ENCODE results near the gene RIPOR3. TPM values are rescaled to one million over a fixed set of nuclear protein-coding genes. Genes with fewer than 3 reads are reported as not detected.
"Not testable (repeated sequence)": the region's sequence is repeated elsewhere in the genome, so short reads cannot be mapped to it uniquely, and the experiment has no call there.

Gene RIPOR3
- total RNA-seq, 2 experiments from 2014 or later, result not detected

DNA sequence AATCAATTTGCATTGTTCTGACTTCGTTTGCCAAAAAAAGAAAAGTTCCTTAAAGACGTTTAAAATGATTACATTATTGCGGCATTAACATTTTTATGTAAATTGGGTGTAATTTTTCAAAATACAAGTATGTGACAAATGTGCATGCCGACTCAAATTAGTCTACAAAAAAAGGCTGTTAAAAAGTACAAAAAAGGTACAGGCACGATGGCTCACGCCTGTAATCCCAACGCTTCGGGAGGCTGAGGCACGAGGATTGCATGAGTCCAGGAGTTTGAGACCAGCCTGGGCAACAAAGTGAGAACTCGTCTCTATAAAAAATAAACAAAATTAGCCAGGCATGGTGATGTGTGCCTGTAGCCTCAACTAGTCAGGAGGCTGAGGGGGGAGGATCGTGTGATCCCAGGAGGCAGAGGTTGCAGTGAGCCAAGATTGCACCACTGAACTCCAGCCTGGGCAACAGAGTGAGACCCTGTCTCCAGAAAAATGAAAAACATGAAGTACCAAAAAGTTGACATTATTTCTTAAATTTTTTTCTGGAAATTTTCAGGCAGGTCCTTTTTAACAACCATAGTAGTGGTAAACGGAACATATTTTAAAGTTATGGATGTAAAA, 91.0 kb downstream of the RIPOR3 start:
- no peak overlapping the region for H3K27ac Mint-ChIP-seq
- CTCF ChIA-PET, result no interaction called here
- ATAC-seq (no peak), DNase-seq (no peak)
- H3K4me1 Mint-ChIP-seq (ENCODE audit: low read depth), result peaks cover 8% of the 10 kb centered on the region
- H3K9me3 Mint-ChIP-seq (ENCODE audit: insufficient read depth), result no peaks in the 10 kb centered on the region
- no peaks in the 10 kb centered on the region for H3K36me3 Mint-ChIP-seq (ENCODE audit: low read depth)
- H3K4me3 Mint-ChIP-seq, result no peak overlapping the region
- POLR2A ChIA-PET, result no interaction called here
- peaks cover 4% of the 10 kb centered on the region for H3K27me3 Mint-ChIP-seq (ENCODE audit: low read depth)

DNA sequence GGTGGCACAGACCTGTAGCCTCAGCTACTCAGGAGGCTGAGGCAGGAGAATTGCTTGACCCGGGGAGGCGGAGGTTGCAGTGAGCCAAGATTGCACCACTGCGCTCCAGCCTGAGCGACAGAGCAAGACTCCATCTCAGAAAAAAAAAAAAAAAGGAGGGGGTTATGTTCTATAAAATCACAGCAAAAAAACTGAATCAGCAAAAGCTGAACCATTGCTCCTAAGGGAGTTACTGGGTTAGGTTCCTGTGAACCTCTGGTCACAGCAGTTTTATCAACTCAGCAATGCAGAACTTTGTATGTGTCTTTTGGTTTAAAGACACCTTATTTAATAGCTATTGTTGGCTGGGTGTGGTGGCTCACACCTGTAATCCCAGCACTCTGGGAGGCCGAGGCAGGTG, 92.6 kb downstream of the RIPOR3 start:
- H3K27ac Mint-ChIP-seq; H3K9me3 Mint-ChIP-seq (ENCODE audit: insufficient read depth); ATAC-seq; DNase-seq; POLR2A ChIA-PET; H3K4me3 Mint-ChIP-seq; H3K36me3 Mint-ChIP-seq (ENCODE audit: low read depth); H3K27me3 Mint-ChIP-seq (ENCODE audit: low read depth); H3K4me1 Mint-ChIP-seq (ENCODE audit: low read depth): not testable (repeated sequence)
- CTCF ChIA-PET, result interaction anchor here (0.7 to 1.2 kb wide), 4 partner anchors 10 to 635 kb away, joined by 3 to 4 read pairs (median 4); no protein-coding TSS in a partner anchor

DNA sequence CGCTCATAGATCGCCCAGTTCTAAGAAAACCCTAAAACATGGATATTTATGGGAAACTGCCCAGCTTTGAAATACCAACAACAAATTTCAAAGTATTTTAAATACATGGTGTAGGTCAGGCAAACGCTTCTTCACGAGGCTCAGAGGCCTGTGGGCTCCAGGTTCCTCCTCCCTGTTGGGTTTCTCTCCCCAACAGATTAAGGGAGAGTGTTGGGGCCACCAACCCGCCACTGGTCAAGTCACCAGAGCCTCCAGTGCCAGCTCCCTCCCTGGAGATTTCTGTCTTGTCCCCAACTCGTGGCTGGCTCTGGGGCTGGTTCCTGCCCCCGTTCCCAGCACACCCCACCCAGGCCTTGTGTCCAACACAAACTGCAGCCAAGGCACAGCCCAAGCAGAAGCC, 93.3 kb downstream of the RIPOR3 start:
- ChIA-PET CTCF (interaction anchor here (1.8 kb wide), 1 partner anchor 10 kb away, joined by 9 read pairs; no protein-coding TSS in a partner anchor), POLR2A (no interaction called here)
- DNase-seq (no peak), ATAC-seq (no peak)
- Mint-ChIP-seq H3K27me3 (ENCODE audit: low read depth) (peaks cover 4% of the 10 kb centered on the region), H3K27ac (no peak overlapping the region), H3K36me3 (ENCODE audit: low read depth) (no peaks in the 10 kb centered on the region), H3K9me3 (ENCODE audit: insufficient read depth) (no peaks in the 10 kb centered on the region), H3K4me1 (ENCODE audit: low read depth) (peaks cover 8% of the 10 kb centered on the region), H3K4me3 (no peak overlapping the region)

DNA sequence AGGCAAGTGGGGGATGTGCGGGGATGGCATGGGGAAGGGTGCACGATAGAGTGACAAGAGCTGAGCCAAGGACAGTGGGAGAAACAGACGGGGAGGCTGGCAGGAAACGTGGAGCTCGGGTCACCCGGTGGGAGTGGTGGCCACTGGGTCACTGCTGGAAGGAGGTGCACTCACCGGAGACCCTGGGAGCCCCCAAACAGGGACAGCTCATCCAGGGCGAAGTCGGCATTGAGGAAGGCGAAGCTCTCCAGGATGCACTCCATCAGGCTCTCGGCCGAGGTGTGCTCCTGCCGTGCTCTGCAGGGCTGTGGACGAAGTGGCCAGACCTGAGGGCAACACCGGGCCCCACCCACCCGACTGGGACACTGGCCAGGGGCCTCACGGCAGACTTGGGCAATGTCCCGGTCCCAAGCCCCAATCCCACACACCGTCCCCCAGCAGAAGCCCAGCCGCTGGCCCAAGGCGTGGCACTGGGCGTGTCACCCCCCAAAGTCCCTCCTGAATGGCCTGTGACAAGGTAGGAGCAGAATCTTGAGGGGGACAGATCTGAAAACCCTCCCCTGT, 93.9 kb downstream of the RIPOR3 start:
- ChIA-PET CTCF (interaction anchor here (1.8 kb wide), 1 partner anchor 9 kb away, joined by 9 read pairs; no protein-coding TSS in a partner anchor), POLR2A (no interaction called here)
- DNase-seq (no peak), ATAC-seq (no peak)
- Mint-ChIP-seq H3K9me3 (ENCODE audit: insufficient read depth) (no peaks in the 10 kb centered on the region), H3K27me3 (ENCODE audit: low read depth) (peaks cover 4% of the 10 kb centered on the region), H3K36me3 (ENCODE audit: low read depth) (no peaks in the 10 kb centered on the region), H3K4me3 (no peak overlapping the region), H3K27ac (no peak overlapping the region), H3K4me1 (ENCODE audit: low read depth) (peaks cover 4% of the 10 kb centered on the region)

DNA sequence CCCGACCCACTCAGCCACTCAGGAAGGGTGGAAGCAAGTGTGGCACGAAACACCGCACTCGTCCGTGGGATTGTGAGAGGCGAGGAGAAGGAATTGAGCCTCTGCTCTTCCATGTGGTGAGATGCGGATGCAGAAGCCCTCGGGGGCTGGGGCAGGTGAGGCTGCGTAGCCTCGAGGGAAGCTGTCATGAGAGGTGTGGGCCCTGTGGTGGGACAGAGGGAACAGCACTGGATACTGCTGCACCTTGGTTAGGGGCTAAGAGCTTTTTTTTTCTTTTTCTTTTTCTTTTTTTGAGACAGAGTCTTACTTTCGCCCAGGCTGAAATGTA, 94.7 kb downstream of the RIPOR3 start:
- peaks cover 4% of the 10 kb centered on the region for H3K27me3 Mint-ChIP-seq (ENCODE audit: low read depth)
- H3K36me3 Mint-ChIP-seq (ENCODE audit: low read depth), result no peaks in the 10 kb centered on the region
- DNase-seq, result no peak
- H3K27ac Mint-ChIP-seq, result no peak overlapping the region
- no peaks in the 10 kb centered on the region for H3K9me3 Mint-ChIP-seq (ENCODE audit: insufficient read depth)
- no peak overlapping the region for H3K4me3 Mint-ChIP-seq
- H3K4me1 Mint-ChIP-seq (ENCODE audit: low read depth), result peaks cover 2% of the 10 kb centered on the region
- CTCF ChIA-PET, result interaction anchor here (1.8 kb wide), 1 partner anchor 8 kb away, joined by 9 read pairs; no protein-coding TSS in a partner anchor
- POLR2A ChIA-PET, result no interaction called here
- no peak for ATAC-seq

DNA sequence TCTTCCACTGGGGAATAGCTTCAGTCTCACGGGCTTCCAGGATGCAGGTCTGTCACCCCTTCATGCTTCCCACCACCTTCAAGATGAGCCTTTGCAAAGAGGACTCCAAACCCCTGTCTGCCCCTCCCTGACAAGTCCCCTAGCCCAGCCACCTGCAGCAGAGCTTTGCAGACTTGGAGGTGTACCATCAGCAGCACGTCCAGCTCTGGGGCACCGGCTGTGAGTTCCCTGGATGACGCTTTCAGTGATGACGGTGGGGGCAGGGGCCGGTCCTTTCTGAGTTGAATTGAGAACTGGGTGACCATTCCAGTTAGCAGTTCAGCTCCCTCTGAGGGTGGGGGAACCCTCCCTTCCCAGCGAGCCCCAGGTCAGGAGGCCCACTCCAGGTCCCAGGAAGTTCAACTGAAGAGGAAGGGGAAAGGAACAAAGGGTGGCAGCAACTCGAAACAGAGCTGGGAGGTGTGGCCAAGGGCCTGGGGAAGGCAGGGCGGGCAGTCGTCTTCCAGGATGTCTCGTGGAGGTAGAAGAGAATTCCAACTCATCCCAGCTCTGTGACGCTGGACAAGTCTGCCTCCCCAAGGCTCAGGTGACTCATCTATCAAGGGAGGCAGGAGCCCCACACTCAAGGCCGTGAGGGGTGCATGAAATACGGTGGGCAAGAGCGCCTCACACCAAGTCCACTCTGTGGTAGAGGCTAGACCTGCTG, 95.2 kb downstream of the RIPOR3 start:
- ATAC-seq (no peak), DNase-seq (no peak)
- Mint-ChIP-seq H3K4me3 (no peak overlapping the region), H3K27ac (no peak overlapping the region), H3K9me3 (ENCODE audit: insufficient read depth) (no peaks in the 10 kb centered on the region), H3K4me1 (ENCODE audit: low read depth) (no peaks in the 10 kb centered on the region), H3K36me3 (ENCODE audit: low read depth) (no peaks in the 10 kb centered on the region), H3K27me3 (ENCODE audit: low read depth) (peaks cover 4% of the 10 kb centered on the region)
- CTCF ChIA-PET, result no interaction called here
- POLR2A ChIA-PET, result no interaction called here

DNA sequence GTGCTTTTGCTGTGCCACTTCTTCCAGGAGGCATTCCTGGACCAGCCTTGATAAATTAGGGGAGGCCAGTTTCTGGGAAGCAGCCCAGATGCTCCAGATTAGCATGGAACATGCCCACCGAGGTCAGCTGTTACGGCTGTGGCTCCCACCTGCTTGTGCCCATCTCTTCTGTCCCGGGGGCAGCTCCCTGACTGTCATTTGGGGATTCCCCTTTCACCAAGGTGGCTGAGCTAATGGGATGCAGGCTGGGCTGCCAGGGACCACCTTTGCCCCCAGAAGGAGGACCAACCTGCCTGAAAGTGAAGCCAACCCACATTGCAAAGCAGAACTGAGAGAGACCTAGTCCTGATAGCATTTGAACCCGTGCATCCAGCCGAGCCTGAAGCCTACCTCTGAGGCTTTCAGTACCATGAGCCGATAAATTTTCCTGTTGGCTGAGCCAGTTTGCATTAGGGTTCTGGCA, 95.9 kb downstream of the RIPOR3 start:
- ATAC-seq, result no peak
- DNase-seq, result no peak
- H3K9me3 Mint-ChIP-seq (ENCODE audit: insufficient read depth), result no peaks in the 10 kb centered on the region
- ChIA-PET CTCF (no interaction called here), POLR2A (no interaction called here)
- H3K4me3 Mint-ChIP-seq, result no peak overlapping the region
- no peaks in the 10 kb centered on the region for H3K36me3 Mint-ChIP-seq (ENCODE audit: low read depth)
- H3K27me3 Mint-ChIP-seq (ENCODE audit: low read depth), result peaks cover 2% of the 10 kb centered on the region
- H3K4me1 Mint-ChIP-seq (ENCODE audit: low read depth), result no peaks in the 10 kb centered on the region
- peak overlapping the region; percentile 30 for H3K27ac Mint-ChIP-seq

DNA sequence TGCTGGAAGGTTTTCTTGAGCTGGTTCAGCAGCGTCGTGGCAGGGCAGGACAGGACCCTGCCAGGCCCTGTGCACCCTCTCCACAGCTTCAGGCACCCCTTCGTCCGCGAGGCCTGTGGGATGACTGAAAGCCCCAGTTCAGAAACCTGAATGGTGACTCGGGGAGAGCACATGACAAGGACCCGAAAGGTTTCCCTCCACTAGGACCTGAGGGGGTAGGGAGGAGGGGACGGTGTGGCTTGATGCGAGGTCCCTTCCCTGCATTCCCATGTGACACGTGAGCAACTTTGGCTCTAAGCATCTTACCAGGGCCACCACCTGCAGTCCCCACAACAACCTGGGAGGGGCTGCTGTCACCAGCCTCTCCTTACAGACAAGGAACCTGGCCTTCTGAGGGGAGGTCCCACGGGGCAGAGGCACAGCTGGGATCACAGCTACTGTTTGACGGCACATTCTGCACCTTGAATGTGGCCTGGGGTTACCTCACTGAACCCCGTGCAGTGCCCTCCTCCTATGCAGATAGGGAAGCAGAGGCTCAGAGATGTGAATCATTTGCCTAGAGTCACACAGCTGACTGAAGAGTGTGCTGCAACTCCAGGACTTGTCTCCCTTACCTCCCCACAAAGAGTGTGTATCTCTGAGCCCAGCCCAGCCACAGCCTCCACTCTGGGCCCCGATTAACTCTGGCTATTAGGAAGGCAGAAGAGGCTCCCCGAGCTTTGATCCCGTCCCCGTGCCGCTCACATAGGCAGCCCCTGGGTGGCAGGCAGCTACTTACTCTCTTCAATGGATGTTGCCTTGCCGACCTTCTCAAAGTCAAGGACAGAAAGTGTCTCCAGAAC, 96.5 kb downstream of the RIPOR3 start:
- H3K27me3 Mint-ChIP-seq (ENCODE audit: low read depth), result no peaks in the 10 kb centered on the region
- H3K36me3 Mint-ChIP-seq (ENCODE audit: low read depth), result no peaks in the 10 kb centered on the region
- ChIA-PET CTCF (interaction anchor here (1.1 kb wide), 1 partner anchor 16 kb away, joined by 5 read pairs; no protein-coding TSS in a partner anchor), POLR2A (no interaction called here)
- no peak for DNase-seq
- no peak overlapping the region for H3K4me3 Mint-ChIP-seq
- H3K4me1 Mint-ChIP-seq (ENCODE audit: low read depth), result no peaks in the 10 kb centered on the region
- ATAC-seq, result no peak
- H3K27ac Mint-ChIP-seq, result no peak overlapping the region
- H3K9me3 Mint-ChIP-seq (ENCODE audit: insufficient read depth), result no peaks in the 10 kb centered on the region

DNA sequence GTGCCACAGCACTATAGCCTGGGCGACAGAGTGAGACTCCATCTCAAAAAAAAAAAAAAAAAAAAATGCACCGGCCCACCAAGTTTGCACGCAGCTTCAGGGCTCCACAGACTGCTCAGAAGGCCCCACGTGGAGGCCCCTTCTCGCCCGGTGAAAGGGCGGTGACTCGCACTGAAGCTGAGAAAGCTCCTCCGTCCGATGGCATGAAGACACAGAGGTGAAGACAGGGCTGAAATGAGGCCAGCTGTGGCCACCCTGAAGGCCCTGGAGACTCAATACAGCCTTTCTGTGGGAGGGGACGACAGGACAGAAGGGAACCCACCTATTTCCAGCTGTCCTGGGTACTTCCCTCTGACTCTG, 97.1 kb downstream of the RIPOR3 start:
- ChIA-PET POLR2A (no interaction called here), CTCF (interaction anchor here (1.1 kb wide), 1 partner anchor 15 kb away, joined by 5 read pairs; no protein-coding TSS in a partner anchor)
- H3K36me3 Mint-ChIP-seq (ENCODE audit: low read depth), result no peaks in the 10 kb centered on the region
- H3K9me3 Mint-ChIP-seq (ENCODE audit: insufficient read depth), result no peaks in the 10 kb centered on the region
- H3K27me3 Mint-ChIP-seq (ENCODE audit: low read depth), result no peaks in the 10 kb centered on the region
- DNase-seq, result no peak
- no peak for ATAC-seq
- no peak overlapping the region for H3K27ac Mint-ChIP-seq
- no peak overlapping the region for H3K4me3 Mint-ChIP-seq
- H3K4me1 Mint-ChIP-seq (ENCODE audit: low read depth), result no peaks in the 10 kb centered on the region

DNA sequence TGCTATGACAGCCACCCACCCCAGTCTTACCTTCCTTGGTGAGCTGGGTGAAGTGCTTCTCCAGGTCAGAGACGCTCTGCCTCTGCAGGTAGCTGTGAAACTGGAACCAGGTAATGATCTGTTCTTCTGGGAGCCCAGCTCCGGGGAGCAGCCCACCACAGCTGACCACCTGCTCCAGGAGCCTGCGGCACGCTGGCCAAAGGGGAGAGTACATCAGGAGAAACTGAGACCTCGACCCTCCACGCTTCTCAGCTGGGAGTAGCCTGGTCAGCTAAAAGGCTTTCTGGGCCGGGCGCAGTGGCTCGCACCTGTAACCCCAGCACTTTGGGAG, 98.4 kb downstream of the RIPOR3 start:
- ChIA-PET POLR2A (no interaction called here), CTCF (interaction anchor here (0.9 to 1.5 kb wide), 4 partner anchors 17 to 157 kb away, joined by 4 to 5 read pairs (median 4); no protein-coding TSS in a partner anchor)
- no peak overlapping the region for H3K4me3 Mint-ChIP-seq
- DNase-seq, result no peak
- no peaks in the 10 kb centered on the region for H3K4me1 Mint-ChIP-seq (ENCODE audit: low read depth)
- no peak overlapping the region for H3K27ac Mint-ChIP-seq
- H3K27me3 Mint-ChIP-seq (ENCODE audit: low read depth), result no peaks in the 10 kb centered on the region
- no peak for ATAC-seq
- H3K36me3 Mint-ChIP-seq (ENCODE audit: low read depth), result peaks cover 5% of the 10 kb centered on the region
- H3K9me3 Mint-ChIP-seq (ENCODE audit: insufficient read depth), result no peaks in the 10 kb centered on the region

DNA sequence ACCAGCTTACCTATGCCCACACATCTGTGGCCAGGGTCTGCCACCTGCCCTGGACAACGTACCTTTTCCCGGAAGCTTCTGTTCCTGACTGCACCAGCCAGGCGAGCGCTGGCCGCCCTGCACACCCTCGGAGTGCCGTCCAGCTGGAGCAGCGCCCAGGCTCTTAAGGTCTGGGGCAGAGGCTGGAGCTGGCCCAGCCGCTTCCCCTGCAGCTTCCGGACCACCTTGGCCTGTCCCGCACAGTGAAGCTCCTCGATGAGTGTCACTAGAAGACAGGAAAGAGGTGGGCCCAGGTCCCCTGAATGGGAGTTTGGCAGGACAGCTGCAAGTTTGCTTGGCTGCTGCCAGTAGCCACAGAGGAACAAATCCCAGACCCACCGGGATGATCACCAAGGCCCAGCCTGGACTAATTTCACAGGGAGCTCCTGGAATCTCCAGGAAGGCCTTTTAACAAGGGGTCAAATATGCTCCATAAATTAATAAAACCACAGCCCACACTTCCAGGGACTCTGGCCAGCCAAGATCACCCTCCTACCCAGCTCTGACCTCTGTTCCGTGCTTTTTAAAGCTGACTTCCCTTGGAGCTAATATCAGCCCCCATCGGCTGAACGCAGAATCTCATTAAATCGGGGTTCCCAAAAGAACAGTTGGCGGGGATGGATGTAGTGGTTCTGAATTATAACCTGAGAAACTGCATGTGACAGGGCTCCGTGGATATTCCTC, 98.9 kb downstream of the RIPOR3 start:
- no peaks in the 10 kb centered on the region for H3K4me1 Mint-ChIP-seq (ENCODE audit: low read depth)
- ChIA-PET POLR2A (no interaction called here), CTCF (interaction anchor here (0.9 to 1.5 kb wide), 5 partner anchors 16 to 157 kb away, joined by 3 to 5 read pairs (median 4); no protein-coding TSS in a partner anchor)
- DNase-seq (no peak), ATAC-seq (no peak)
- no peak overlapping the region for H3K27ac Mint-ChIP-seq
- H3K4me3 Mint-ChIP-seq, result no peak overlapping the region
- no peaks in the 10 kb centered on the region for H3K9me3 Mint-ChIP-seq (ENCODE audit: insufficient read depth)
- peaks cover 5% of the 10 kb centered on the region for H3K36me3 Mint-ChIP-seq (ENCODE audit: low read depth)
- H3K27me3 Mint-ChIP-seq (ENCODE audit: low read depth), result no peaks in the 10 kb centered on the region

Measured in activated CD8-positive, alpha-beta T cell treated with anti-CD3 and anti-CD28 coated beads, Interleukin-2, amount 10 ng/mL, durations not matched to agents 7 days and 5 days (primary cell).